DND-41 (cell line): ENCODE results near the gene TEAD1.

Experiments
- EZH2 ChIP-seq: IDR thresholded peaks from 3 replicates; pipeline ENCODE4 v1.6.1; 2012; ENCODE audit warnings: borderline replicate concordance, low read depth, mild to moderate bottlenecking, moderate library complexity, low read length, inconsistent platforms; ENCODE audit not compliant: severe bottlenecking
- TF ChIP-seq, protein P1 (sequence below): IDR thresholded peaks from 2 replicates; pipeline ENCODE4 v1.5.1; 2012; ENCODE audit warnings: borderline replicate concordance, low read length, moderate library complexity, mild to moderate bottlenecking; ENCODE audit not compliant: poor library complexity, severe bottlenecking; ENCODE audit errors: extremely low read depth

- TF ChIP-seq EZH2 = no peak
- TF ChIP-seq, protein P1, sequence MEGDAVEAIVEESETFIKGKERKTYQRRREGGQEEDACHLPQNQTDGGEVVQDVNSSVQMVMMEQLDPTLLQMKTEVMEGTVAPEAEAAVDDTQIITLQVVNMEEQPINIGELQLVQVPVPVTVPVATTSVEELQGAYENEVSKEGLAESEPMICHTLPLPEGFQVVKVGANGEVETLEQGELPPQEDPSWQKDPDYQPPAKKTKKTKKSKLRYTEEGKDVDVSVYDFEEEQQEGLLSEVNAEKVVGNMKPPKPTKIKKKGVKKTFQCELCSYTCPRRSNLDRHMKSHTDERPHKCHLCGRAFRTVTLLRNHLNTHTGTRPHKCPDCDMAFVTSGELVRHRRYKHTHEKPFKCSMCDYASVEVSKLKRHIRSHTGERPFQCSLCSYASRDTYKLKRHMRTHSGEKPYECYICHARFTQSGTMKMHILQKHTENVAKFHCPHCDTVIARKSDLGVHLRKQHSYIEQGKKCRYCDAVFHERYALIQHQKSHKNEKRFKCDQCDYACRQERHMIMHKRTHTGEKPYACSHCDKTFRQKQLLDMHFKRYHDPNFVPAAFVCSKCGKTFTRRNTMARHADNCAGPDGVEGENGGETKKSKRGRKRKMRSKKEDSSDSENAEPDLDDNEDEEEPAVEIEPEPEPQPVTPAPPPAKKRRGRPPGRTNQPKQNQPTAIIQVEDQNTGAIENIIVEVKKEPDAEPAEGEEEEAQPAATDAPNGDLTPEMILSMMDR = no peak
Measured at GRCh38 chr11:12706545-12707499, 32.6 kb downstream of the TEAD1 start.
